Measurements from ENCODE around the gene WWP2.
"Not testable (repeated sequence)": the region's sequence is repeated elsewhere in the genome, so short reads cannot be mapped to it uniquely, and the experiment has no call there.

The WWP2 gene

GRCh38 chr16:69831212-69832123 is 69.3 kb downstream of the WWP2 start:
- DNase-seq (ENCODE audit: low read depth, low spot score): no peak

- DNase-seq (ENCODE audit: low read depth, low spot score): no peak
Measured at GRCh38 chr16:69833357-69834282, 71.5 kb downstream of the WWP2 start.

- DNase-seq (ENCODE audit: low read depth, low spot score): no peak
Measured at GRCh38 chr16:69834807-69835466, 72.8 kb downstream of the WWP2 start.

GRCh38 chr16:69836257-69836656 is 74.1 kb downstream of the WWP2 start:
- DNase-seq (ENCODE audit: low read depth, low spot score): no peak

GRCh38 chr16:69837380-69837779 is 75.2 kb downstream of the WWP2 start:
- DNase-seq (ENCODE audit: low read depth, low spot score): no peak

GRCh38 chr16:69838489-69838888 is 76.4 kb downstream of the WWP2 start:
- DNase-seq (ENCODE audit: low read depth, low spot score): no peak

GRCh38 chr16:69839240-69839688 is 77.1 kb downstream of the WWP2 start:
- no peak for DNase-seq (ENCODE audit: low read depth, low spot score)

GRCh38 chr16:69839798-69840409 is 77.8 kb downstream of the WWP2 start:
- no peak for DNase-seq (ENCODE audit: low read depth, low spot score)

- no peak for DNase-seq (ENCODE audit: low read depth, low spot score)
Measured at GRCh38 chr16:69840975-69841374, 78.8 kb downstream of the WWP2 start.

GRCh38 chr16:69844441-69844840 is 82.3 kb downstream of the WWP2 start:
- DNase-seq (ENCODE audit: low read depth, low spot score): no peak

- DNase-seq (ENCODE audit: low read depth, low spot score): no peak
Measured at GRCh38 chr16:69845181-69845580, 83.0 kb downstream of the WWP2 start.

GRCh38 chr16:69847643-69848042 is 85.5 kb downstream of the WWP2 start:
- no peak for DNase-seq (ENCODE audit: low read depth, low spot score)

- peak; percentile 62 for DNase-seq (ENCODE audit: low read depth, low spot score)
Measured at GRCh38 chr16:69848637-69849545, 86.8 kb downstream of the WWP2 start.

GRCh38 chr16:69851491-69852240 is 89.5 kb downstream of the WWP2 start:
- no peak for DNase-seq (ENCODE audit: low read depth, low spot score)

GRCh38 chr16:69852815-69853214 is 90.7 kb downstream of the WWP2 start:
- no peak for DNase-seq (ENCODE audit: low read depth, low spot score)

GRCh38 chr16:69853481-69853880 is 91.3 kb downstream of the WWP2 start:
- no peak for DNase-seq (ENCODE audit: low read depth, low spot score)

GRCh38 chr16:69854776-69855175 is 92.6 kb downstream of the WWP2 start:
- DNase-seq (ENCODE audit: low read depth, low spot score): not testable (repeated sequence)

- DNase-seq (ENCODE audit: low read depth, low spot score): no peak
Measured at GRCh38 chr16:69855592-69855991, 93.5 kb downstream of the WWP2 start.

Data from smooth muscle cell of the brain vasculature (primary cell).